ENCODE measurements around the gene TMED10. TPM values are rescaled to one million over a fixed set of nuclear protein-coding genes. Genes with fewer than 3 reads are reported as not detected.
A peak's percentile ranks its signal among the peaks of the same experiment; 100 is the strongest.

Gene TMED10
- total and polyA plus RNA-seq, 2 donors (not counting 1 experiment from before 2014, with no cell fraction given): 223 to 333 TPM

DNA sequence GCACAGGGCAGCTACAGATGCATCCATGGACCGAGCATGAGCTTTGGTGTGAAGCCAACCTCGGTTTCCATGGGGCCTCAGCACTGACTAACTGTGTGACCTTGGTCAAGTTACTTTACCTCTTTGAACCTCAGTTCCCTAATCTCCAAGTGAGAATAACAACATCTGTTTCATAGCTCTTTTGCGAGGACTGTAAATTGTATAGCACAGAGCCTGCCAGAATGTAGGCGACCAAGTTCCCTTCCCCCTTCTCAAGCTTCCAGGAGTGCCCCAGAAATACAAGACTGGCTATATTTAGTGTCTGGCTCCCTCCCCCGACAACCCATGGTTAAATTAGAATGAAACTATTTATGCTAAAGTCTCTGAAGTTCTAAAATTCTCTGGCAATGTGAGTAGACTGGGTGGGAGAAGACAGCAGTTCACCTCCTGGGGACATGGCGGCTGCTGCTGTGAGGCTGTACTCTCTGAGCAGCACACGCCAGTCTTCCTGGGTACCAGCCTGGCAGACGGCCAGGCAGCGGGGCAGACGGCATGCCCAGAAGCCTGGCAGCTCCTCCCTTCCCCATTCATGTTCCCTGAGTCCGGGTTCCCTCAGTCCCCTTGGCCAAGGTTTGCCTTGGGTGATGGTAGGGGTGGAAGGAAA, 22.0 kb upstream of the TMED10 start:
- Histone ChIP-seq H3K4me1 (ENCODE audit: control insufficient read depth, extremely low read depth, insufficient read depth, low read length) (no peaks in the 10 kb centered on the region), H3K9me3 (ENCODE audit: control insufficient read depth, insufficient read depth, low read depth, low read length) (no peaks in the 10 kb centered on the region), H3K4me3 (replicated peaks in 1 of 4; ENCODE audit: control extremely low read depth in 1 of 4, insufficient read depth in 1 of 4, low read depth in 3 of 4, low read length in 4 of 4) (no peak overlapping the region), H3K27me3 (ENCODE audit: control insufficient read depth, insufficient read depth, low read length) (no peaks in the 10 kb centered on the region), H3K27ac (ENCODE audit: insufficient read depth, low read length) (no peak overlapping the region), H3K9ac (ENCODE audit: insufficient read depth, low read length) (no peak overlapping the region), H3K79me2 (ENCODE audit: control insufficient read depth, insufficient read depth, low read length) (no peaks in the 10 kb centered on the region), H4K20me1 (ENCODE audit: control insufficient read depth, extremely low read depth, insufficient read depth, low read length) (no peaks in the 10 kb centered on the region), H3K4me2 (ENCODE audit: extremely low read depth, insufficient read depth, low read length) (no peak overlapping the region), H3K36me3 (ENCODE audit: control insufficient read depth, insufficient read depth, low read length) (no peaks in the 10 kb centered on the region), H2AFZ (ENCODE audit: low read length) (no peak overlapping the region)
- no peak for TF ChIP-seq EZH2 (IDR thresholded peaks at IDR 0.05; ENCODE audit: low read length, missing control alignments)
- TF ChIP-seq, protein P1, sequence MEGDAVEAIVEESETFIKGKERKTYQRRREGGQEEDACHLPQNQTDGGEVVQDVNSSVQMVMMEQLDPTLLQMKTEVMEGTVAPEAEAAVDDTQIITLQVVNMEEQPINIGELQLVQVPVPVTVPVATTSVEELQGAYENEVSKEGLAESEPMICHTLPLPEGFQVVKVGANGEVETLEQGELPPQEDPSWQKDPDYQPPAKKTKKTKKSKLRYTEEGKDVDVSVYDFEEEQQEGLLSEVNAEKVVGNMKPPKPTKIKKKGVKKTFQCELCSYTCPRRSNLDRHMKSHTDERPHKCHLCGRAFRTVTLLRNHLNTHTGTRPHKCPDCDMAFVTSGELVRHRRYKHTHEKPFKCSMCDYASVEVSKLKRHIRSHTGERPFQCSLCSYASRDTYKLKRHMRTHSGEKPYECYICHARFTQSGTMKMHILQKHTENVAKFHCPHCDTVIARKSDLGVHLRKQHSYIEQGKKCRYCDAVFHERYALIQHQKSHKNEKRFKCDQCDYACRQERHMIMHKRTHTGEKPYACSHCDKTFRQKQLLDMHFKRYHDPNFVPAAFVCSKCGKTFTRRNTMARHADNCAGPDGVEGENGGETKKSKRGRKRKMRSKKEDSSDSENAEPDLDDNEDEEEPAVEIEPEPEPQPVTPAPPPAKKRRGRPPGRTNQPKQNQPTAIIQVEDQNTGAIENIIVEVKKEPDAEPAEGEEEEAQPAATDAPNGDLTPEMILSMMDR (conservative IDR thresholded peaks at IDR 0.05 in 1 of 2, IDR thresholded peaks at IDR 0.05 in 1 of 2; ENCODE audit: low read depth in 1 of 2, low read length in 2 of 2): no peak
- peak in 1 of 2 donors; percentile 23 for DNase-seq (ENCODE audit: low read depth in 2 of 2)

DNA sequence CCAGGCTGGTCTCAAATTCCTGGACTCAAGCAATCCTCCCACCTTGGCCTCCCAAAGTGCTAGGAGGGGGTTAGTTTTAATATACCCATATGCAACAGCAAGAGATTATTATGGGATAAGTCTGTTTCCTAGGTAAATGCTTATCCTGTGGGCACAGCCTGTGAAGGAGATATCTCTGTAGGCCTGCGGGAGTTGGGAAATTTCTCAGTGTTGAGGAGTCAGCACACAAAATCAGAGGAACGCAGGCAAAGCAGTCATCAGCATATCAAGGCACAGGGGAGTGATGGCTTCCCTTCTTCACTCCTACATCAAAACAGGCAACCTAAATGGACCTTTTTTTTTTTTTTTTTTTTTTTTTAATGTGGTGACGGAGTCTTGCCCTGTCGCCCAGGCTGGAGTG, 20.9 kb upstream of the TMED10 start:
- Histone ChIP-seq H3K9me3 (ENCODE audit: control insufficient read depth, insufficient read depth, low read depth, low read length) (no peaks in the 10 kb centered on the region), H4K20me1 (ENCODE audit: control insufficient read depth, extremely low read depth, insufficient read depth, low read length) (no peaks in the 10 kb centered on the region), H3K4me2 (ENCODE audit: extremely low read depth, insufficient read depth, low read length) (no peak overlapping the region), H3K9ac (ENCODE audit: insufficient read depth, low read length) (no peak overlapping the region), H3K36me3 (ENCODE audit: control insufficient read depth, insufficient read depth, low read length) (no peaks in the 10 kb centered on the region), H2AFZ (ENCODE audit: low read length) (no peak overlapping the region), H3K4me3 (replicated peaks in 1 of 4; ENCODE audit: control extremely low read depth in 1 of 4, insufficient read depth in 1 of 4, low read depth in 3 of 4, low read length in 4 of 4) (no peak overlapping the region), H3K27ac (ENCODE audit: insufficient read depth, low read length) (no peak overlapping the region), H3K27me3 (ENCODE audit: control insufficient read depth, insufficient read depth, low read length) (no peaks in the 10 kb centered on the region), H3K4me1 (ENCODE audit: control insufficient read depth, extremely low read depth, insufficient read depth, low read length) (no peaks in the 10 kb centered on the region), H3K79me2 (ENCODE audit: control insufficient read depth, insufficient read depth, low read length) (no peaks in the 10 kb centered on the region)
- DNase-seq (ENCODE audit: low read depth in 2 of 2): no peak
- TF ChIP-seq, protein P1 (conservative IDR thresholded peaks at IDR 0.05 in 1 of 2, IDR thresholded peaks at IDR 0.05 in 1 of 2; ENCODE audit: low read depth in 1 of 2, low read length in 2 of 2): no peak
- TF ChIP-seq EZH2 (IDR thresholded peaks at IDR 0.05; ENCODE audit: low read length, missing control alignments): no peak

DNA sequence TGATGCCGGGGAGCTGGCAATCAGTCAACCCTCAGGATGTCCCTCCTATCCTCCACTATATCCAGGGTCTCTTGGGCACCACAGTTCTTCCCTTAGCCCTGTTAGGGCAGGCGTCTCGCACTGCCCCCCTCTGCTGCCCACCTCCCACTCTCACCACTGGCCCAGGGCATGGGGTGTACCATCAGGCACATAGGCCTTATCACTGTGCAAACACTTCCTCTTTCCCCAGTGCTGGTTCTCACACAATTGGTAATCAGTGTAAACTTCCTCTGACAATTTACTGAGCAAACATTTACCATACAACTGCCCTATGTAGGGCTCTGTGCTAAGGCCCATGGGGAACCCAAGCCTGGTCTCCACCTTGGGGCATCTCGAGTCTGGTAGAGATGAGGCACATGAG, 20.1 kb upstream of the TMED10 start:
- Histone ChIP-seq H4K20me1 (ENCODE audit: control insufficient read depth, extremely low read depth, insufficient read depth, low read length) (no peaks in the 10 kb centered on the region), H3K36me3 (ENCODE audit: control insufficient read depth, insufficient read depth, low read length) (no peaks in the 10 kb centered on the region), H3K4me1 (ENCODE audit: control insufficient read depth, extremely low read depth, insufficient read depth, low read length) (no peaks in the 10 kb centered on the region), H3K9me3 (ENCODE audit: control insufficient read depth, insufficient read depth, low read depth, low read length) (no peaks in the 10 kb centered on the region), H3K79me2 (ENCODE audit: control insufficient read depth, insufficient read depth, low read length) (no peaks in the 10 kb centered on the region), H3K4me2 (ENCODE audit: extremely low read depth, insufficient read depth, low read length) (no peak overlapping the region), H3K27ac (ENCODE audit: insufficient read depth, low read length) (no peak overlapping the region), H3K9ac (ENCODE audit: insufficient read depth, low read length) (no peak overlapping the region), H2AFZ (ENCODE audit: low read length) (no peak overlapping the region), H3K4me3 (replicated peaks in 1 of 4; ENCODE audit: control extremely low read depth in 1 of 4, insufficient read depth in 1 of 4, low read depth in 3 of 4, low read length in 4 of 4) (no peak overlapping the region), H3K27me3 (ENCODE audit: control insufficient read depth, insufficient read depth, low read length) (no peaks in the 10 kb centered on the region)
- no peak for DNase-seq (ENCODE audit: low read depth in 2 of 2)
- no peak for TF ChIP-seq EZH2 (IDR thresholded peaks at IDR 0.05; ENCODE audit: low read length, missing control alignments)
- TF ChIP-seq, protein P1 (conservative IDR thresholded peaks at IDR 0.05 in 1 of 2, IDR thresholded peaks at IDR 0.05 in 1 of 2; ENCODE audit: low read depth in 1 of 2, low read length in 2 of 2): no peak
